Dermis blood vessel endothelial cell (primary cell): ENCODE measurements around the gene IRAK2. TPM values are rescaled to one million over a fixed set of nuclear protein-coding genes. Genes with fewer than 3 reads are reported as not detected.
A peak's percentile ranks its signal among the peaks of the same experiment; 100 is the strongest.
"Not testable (repeated sequence)": the region's sequence is repeated elsewhere in the genome, so short reads cannot be mapped to it uniquely, and the experiment has no call there.

Experiments
- DNase-seq: peaks from one replicate; pipeline ENCODE4 v3.0.0; 2010
- total RNA-seq: library from RNA; depleted of rRNA; stranded (reverse); fragments of >200 nt; gene quantifications from 2 replicates; pipeline ENCODE4 v1.2.3, GENCODE V29; 2014

The IRAK2 gene
- total RNA-seq, 1 donor from 2014 or later = 55.6 TPM

GRCh38 chr3:10160346-10160745 lies 4.4 kb upstream of the IRAK2 start:
- DNase-seq = no peak

DNA sequence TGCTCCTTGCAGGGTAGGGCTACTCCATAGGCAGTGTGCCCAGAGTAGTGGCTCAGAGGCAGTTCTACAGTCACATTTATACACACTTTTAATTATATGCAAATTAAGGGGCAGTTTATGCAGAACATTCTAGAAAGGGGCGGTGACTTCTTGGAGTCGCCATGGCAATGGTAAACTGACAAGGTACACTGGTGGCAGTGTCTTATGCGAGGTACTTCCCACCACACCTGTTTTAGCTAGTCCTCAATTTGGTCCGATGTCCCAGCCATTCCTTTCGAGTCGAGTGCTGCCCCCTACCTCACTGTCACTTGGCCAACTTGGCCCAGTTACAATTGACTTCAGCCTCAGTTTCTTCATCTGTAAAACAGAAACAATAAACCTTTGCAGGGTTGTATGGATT lies 3.8 kb upstream of the IRAK2 start:
- no peak for DNase-seq

GRCh38 chr3:10162185-10162584 lies 2.5 kb upstream of the IRAK2 start:
- DNase-seq = no peak

DNA sequence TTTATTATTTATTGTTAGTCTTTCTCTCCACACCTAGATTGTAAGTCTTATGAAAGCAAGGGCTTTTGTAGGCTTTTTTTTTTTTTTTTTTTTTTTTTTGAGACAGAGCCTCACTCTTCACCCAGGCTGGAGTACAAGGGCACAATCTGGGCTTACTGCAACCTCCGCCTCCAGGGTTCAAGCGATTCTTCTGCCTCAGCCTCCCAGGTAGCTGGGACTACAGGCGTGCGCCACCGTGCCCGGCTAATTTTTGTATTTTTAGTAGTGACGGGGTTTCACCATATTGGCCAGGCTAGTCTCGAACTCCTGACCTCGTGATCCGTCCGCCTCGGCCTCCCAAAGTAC lies 546 bp upstream of the IRAK2 start:
- DNase-seq = not testable (repeated sequence)

GRCh38 chr3:10166213-10166604 lies 1.5 kb downstream of the IRAK2 start:
- no peak for DNase-seq

- DNase-seq = no peak
Observed at GRCh38 chr3:10169000-10169496, 4.3 kb downstream of the IRAK2 start.

- DNase-seq = no peak
Observed at GRCh38 chr3:10170915-10171478, 6.3 kb downstream of the IRAK2 start.

DNA sequence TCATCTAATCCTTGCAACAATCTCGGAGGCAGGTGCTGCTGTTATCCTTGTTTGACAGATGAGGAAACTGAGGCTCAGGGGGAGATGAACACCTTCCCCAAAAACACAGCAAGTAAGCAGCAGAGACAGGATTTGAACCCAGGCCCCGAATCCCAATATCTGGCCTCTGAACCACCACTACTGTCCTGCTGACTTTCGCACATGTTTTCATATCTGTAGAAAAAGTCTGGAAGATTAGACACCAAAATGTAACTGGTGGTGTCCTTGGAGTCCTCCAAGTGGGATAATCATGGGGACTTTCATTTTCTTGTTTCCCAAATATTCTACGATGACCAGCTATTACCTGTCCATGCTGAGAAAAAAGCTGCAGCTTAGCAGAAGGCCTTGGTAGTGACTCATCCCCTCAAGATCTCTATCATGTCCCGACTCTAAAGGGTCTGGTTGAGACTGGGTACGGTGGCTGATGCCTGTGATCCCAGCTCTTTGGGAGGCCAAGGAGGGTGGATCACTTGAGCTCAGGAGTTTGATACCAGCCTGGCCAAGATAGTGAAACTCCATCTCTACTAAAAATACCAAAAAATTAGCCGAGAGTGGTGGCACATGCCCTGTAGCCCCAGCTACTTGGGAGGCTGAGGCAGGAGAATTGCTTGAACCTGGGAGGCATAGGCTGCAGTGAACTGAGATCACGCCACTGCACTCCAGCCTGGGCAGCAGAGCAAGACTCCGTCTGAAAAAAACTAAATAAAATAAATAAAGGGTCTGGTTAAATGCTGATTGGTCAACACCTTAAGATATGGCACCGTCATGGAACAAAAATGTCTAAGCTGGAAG lies 8.6 kb downstream of the IRAK2 start:
- DNase-seq = peak; percentile 47

GRCh38 chr3:10173926-10174435 lies 9.3 kb downstream of the IRAK2 start:
- DNase-seq = peak; percentile 98

DNA sequence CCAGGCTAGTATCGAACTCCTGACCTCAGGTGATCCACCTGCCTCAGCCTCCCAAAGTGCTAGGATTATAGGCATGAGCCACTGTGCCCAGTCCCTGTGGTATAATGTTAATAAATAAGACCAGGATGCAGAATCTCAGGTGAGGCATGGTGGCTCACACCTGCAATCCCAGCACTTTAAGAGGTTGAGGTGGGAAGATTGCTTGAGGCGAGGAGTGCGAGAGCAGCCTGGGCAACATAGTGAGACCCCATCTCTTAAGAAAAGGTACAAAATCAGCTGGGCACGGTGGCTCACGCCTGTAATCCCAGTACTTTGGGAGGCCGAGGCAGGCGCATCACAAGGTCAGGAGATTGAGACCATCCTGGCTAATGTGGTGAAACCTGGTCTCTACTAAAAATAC lies 10.6 kb downstream of the IRAK2 start:
- not testable (repeated sequence) for DNase-seq

GRCh38 chr3:10176150-10176549 lies 11.4 kb downstream of the IRAK2 start:
- not testable (repeated sequence) for DNase-seq

DNA sequence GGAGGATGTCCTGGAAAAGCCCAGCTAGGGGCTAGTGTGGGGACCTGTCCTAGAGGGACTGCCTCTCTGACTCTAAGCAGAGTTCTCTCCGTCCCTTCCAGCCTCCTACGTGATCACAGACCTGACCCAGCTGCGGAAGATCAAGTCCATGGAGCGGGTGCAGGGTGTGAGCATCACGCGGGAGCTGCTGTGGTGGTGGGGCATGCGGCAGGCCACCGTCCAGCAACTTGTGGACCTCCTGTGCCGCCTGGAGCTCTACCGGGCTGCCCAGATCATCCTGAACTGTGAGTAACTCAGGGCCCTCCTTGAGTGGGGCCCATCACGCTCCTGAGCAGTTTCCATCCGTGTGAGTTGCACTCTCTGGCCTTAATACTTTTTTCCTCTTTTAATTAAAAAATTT lies 13.0 kb downstream of the IRAK2 start:
- no peak for DNase-seq

GRCh38 chr3:10178892-10179291 lies 14.2 kb downstream of the IRAK2 start:
- DNase-seq = no peak

GRCh38 chr3:10180289-10180688 lies 15.6 kb downstream of the IRAK2 start:
- no peak for DNase-seq

- no peak for DNase-seq
Observed at GRCh38 chr3:10180738-10181295, 16.1 kb downstream of the IRAK2 start.

- no peak for DNase-seq
Observed at GRCh38 chr3:10182950-10183349, 18.2 kb downstream of the IRAK2 start.

DNA sequence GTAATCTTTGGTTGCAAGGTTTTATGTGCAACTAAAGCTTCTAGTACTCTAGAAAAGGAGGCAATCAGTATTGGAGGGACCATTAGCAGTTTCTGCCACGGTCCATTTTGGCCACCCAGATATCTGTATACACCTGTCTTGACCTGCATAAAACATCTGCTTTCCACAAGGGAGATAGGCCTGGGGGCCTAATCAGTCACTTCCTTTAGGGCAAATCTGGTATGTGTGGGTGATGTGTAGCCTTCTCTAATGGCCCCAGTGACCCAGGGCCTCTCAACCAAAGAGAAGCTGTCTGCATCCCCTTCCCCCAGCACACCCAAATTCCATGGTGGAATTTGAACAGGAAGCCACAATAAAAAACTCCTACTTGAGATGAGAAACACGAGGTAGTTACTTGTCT lies 19.5 kb downstream of the IRAK2 start:
- DNase-seq = no peak

DNA sequence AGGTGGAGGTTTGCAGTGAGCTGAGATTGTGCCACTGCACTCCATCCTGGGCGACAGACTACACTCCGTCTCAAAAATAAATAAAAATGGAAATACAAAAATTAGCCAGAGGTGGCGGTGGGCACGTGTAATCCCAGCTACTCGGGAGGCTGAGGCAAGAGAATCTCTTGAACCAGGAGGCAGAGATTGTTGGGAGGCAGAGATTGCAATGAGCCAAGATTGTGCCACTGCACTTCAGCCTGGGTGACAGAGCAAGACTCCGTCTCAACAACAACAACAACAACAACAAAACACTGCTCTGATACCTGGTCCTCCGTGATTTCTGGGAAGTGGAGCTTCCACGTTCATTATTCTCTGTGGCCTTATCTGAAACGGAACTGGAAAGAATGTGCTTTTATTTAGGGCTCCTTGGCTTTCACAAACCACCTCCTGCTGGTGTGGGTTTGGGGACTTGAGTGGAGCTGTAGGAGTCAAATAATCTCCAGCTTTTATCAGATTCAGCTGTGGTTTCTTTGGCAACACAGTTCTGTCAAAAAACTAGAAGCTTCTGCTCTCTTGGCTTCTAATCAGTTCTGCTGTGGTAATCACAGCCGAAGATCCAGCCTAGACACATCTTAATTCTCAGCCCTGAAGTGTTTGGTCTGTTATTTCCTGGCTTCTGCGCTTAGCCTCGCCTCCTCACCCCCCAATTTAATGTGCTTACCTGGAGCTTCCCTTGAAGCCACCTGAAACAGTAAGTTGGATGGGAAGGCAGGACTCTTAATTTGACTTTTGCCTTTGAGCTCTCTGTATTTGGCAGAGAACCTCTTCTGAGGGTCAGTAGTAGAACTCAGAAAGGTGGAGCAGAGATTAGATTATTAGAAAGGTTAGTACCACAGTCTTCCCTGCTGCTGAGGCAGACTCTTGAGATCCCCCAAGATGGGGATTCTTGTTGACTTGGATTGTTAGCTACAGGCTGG lies 21.4 kb downstream of the IRAK2 start:
- DNase-seq = no peak

DNA sequence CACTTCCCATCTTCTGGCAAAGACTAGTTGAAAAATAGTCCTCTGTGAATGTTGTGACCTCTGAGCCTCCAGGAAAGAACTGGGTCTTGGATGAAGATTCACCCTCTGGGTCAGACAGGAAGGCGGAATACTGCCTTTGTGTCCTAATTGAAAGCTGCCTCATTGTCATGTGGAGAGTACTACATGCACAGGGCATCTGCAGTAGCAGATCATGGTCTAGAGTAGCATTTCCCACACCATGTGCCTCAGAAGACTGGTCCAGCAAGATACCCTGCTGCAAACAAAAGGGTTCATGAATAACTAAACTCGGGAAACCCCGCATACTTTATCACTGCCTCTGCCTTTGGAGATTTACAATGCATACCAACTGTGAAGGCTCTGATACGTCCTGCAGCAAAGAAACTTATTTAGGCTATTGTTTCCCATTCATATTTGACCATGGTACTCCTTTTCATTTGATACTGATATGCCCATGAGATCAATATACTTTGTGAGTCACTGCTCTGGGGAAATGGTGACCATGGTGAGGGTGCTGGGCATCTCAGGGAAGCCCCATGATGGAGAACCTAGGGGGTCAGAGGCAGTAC lies 22.7 kb downstream of the IRAK2 start:
- DNase-seq = no peak

DNA sequence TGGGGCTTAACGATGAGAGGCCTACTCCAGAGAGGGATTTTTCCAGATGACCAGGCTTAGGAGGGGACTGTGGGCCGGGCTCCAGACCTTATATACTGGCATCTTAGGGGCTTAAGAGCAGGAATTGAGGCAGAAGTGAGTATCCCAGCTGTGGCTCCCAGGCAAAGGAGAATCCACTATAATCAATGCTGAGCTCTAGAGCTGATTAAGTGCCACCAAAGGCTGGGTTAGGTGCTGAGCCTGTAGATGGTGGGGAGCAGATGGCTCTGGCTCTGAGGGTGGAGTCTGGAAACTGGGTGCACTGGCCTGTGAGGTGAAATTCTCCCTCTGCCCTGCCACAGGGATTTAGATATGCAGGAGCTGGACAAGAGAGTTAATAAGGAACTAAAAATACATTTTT lies 23.2 kb downstream of the IRAK2 start:
- DNase-seq = no peak

DNA sequence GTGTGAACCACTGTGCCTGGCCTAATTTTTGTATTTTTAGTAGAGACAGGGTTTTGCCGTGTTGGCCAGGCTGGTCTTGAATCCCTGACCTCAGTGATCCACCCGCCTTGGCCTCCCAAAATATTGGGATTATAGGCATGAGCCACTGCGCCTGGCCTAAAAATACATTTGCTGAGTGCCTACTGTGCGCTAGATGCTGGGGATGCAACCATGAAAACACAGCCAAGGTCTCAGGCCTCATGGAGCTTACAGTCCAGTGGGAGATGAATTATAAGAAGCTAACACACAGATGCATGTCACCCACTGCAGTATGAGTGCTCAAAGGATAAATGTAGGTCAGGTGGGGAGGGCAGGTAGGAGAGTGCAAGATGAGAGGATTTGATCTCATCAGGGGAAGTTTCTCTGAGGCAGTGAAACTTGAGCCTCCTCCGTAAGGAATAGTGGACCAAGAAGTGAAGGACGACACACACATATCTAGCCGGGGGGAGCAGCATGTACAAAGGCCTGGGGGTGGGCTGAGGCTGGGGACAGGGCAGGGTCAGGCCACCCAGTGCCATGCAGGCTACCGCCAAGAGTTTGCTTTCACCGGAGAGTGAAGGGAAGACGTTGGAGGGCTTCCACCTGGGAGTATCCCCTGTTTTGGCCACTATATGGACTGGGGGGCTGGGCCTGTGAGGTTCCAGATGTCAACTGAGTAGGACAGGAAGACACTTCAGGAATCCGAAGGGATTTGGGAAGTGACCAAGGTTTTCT lies 24.3 kb downstream of the IRAK2 start:
- DNase-seq = no peak
